H1 (cell line): ENCODE results near the gene RGS6. TPM values are rescaled to one million over a fixed set of nuclear protein-coding genes. Genes with fewer than 3 reads are reported as not detected.

Experiments
- CTCF ChIA-PET: fragments of 300-600 bp; sonication (Branson Sonifier 250); formaldehyde crosslinking; loops from one replicate; lab custom pipeline; 2021; ENCODE audit not compliant: partially characterized antibody; lab: Charles Lee
- POLR2A ChIA-PET: fragments of 300-600 bp; sonication (Branson Sonifier 250); formaldehyde crosslinking; loops from one replicate; lab custom pipeline; 2021; ENCODE audit warnings: inconsistent platforms; ENCODE audit not compliant: partially characterized antibody; lab: Charles Lee
- DNase-seq, 2 experiments: peaks; one replicate each; pipeline versions ENCODE4 v3.0.0 to v3.0.0-alpha.2; 2010 to 2022; ENCODE audit warnings: low spot score in 2 of 2, low read depth in 1 of 2, mixed read lengths in 1 of 2
- FAIRE-seq: peaks from 2 replicates; lab custom pipeline; 2011; peaks lifted over from hg19 to GRCh38; lab: Jason Lieb, UNC
- H2AFZ ChIP-seq: 2 replicates; pipeline ENCODE4 v1.8.1; 2012; ENCODE audit warnings: low read length, inconsistent platforms
- H2AK5ac ChIP-seq: 2 replicates; pipeline ENCODE4 v1.6.1; 2013; ENCODE audit warnings: low read depth, low read length
- H2BK120ac ChIP-seq: replicated peaks from 2 replicates; pipeline ENCODE3; 2013; ENCODE audit warnings: low read depth, low read length, inconsistent platforms
- H2BK12ac ChIP-seq: 2 replicates; pipeline ENCODE4 v1.6.1; 2013; ENCODE audit warnings: low read depth, low read length
- H2BK15ac ChIP-seq: 2 replicates; pipeline ENCODE4 v1.6.1; 2013; ENCODE audit warnings: low read length
- H2BK20ac ChIP-seq: 2 replicates; pipeline ENCODE4 v1.6.1; 2013; ENCODE audit warnings: low read length
- H2BK5ac ChIP-seq: 2 replicates; pipeline ENCODE4 v1.6.1; 2013; ENCODE audit warnings: low read depth, low read length
- H3K14ac ChIP-seq: 2 replicates; pipeline ENCODE4 v1.6.1; 2013; ENCODE audit warnings: inconsistent platforms; ENCODE audit not compliant: insufficient read length
- H3K18ac ChIP-seq: 2 replicates; pipeline ENCODE4 v1.6.1; 2013; ENCODE audit warnings: low read length; ENCODE audit errors: extremely low read depth
- H3K23ac ChIP-seq: 2 replicates; pipeline ENCODE4 v1.6.1; 2013; ENCODE audit warnings: inconsistent platforms; ENCODE audit not compliant: insufficient read length
- H3K23me2 ChIP-seq: 2 replicates; pipeline ENCODE4 v1.6.1; 2013; ENCODE audit warnings: low read depth, low read length
- H3K27ac ChIP-seq: 2 replicates; pipeline ENCODE4 v1.6.1; 2011; ENCODE audit warnings: low read depth, low read length, inconsistent platforms
- H3K27me3 ChIP-seq, 4 experiments: replicated peaks in 1 of 4; 1 replicate in 1 of 4; 2 replicates in 3 of 4; pipeline versions ENCODE4 v1.6.1 to v1.8.1; 2011 to 2013; ENCODE audit warnings: low read length in 3 of 4, mild to moderate bottlenecking in 3 of 4, inconsistent platforms in 2 of 4, mixed read lengths in 2 of 4, moderate library complexity in 1 of 4; ENCODE audit not compliant: control insufficient read depth in 3 of 4, insufficient read depth in 3 of 4; ENCODE audit errors: extremely low read depth in 1 of 4
- H3K36me3 ChIP-seq, 4 experiments: 2 replicates each; pipeline versions ENCODE4 v1.6.1 to v1.8.1; 2011 to 2013; ENCODE audit warnings: mild to moderate bottlenecking in 4 of 4, low read length in 3 of 4, moderate library complexity in 2 of 4, control low read depth in 1 of 4, inconsistent platforms in 1 of 4; ENCODE audit not compliant: insufficient read depth in 4 of 4, control insufficient read depth in 2 of 4
- H3K4ac ChIP-seq: replicated peaks from 2 replicates; pipeline ENCODE3; 2013; ENCODE audit warnings: low read length, low read depth, mixed read lengths, inconsistent platforms; ENCODE audit not compliant: insufficient read length
- H3K4me1 ChIP-seq, 4 experiments: replicated peaks in 1 of 4; 1 replicate in 1 of 4; 2 replicates in 3 of 4; pipeline versions ENCODE4 v1.6.1 to v1.8.1; 2011 to 2013; ENCODE audit warnings: low read length in 3 of 4, inconsistent platforms in 2 of 4, mixed read lengths in 1 of 4; ENCODE audit not compliant: insufficient read depth in 4 of 4, control insufficient read depth in 3 of 4
- H3K4me2 ChIP-seq, 2 experiments: 2 replicates each; pipeline versions ENCODE4 v1.6.1 to v1.8.1; 2011 to 2013; ENCODE audit warnings: low read depth in 2 of 2, low read length in 2 of 2, control low read depth in 1 of 2, inconsistent platforms in 1 of 2, mild to moderate bottlenecking in 1 of 2; ENCODE audit not compliant: insufficient read depth in 1 of 2
- H3K4me3 ChIP-seq, 4 experiments: fragments of 200-600, 300-600 bp in 1 of 4; sonication (generic), shearing (Covaris generic), sonication (Bioruptor Twin) in 1 of 4; 2 replicates each; pipeline versions ENCODE4 v1.5.1 to v1.8.1; 2011 to 2016; ENCODE audit warnings: low read length in 4 of 4, low read depth in 3 of 4, control low read depth in 2 of 4, inconsistent platforms in 2 of 4, mild to moderate bottlenecking in 2 of 4, mixed read lengths in 1 of 4, moderate library complexity in 1 of 4; ENCODE audit not compliant: insufficient read depth in 2 of 4; ENCODE audit errors: extremely low read depth in 1 of 4
- H3K56ac ChIP-seq: replicated peaks from 2 replicates; pipeline ENCODE3; 2013; ENCODE audit warnings: low read depth, mild to moderate bottlenecking, mixed read lengths, low read length, inconsistent platforms; ENCODE audit not compliant: insufficient read length
- H3K79me1 ChIP-seq: 2 replicates; pipeline ENCODE4 v1.6.1; 2013; ENCODE audit warnings: low read depth, low read length, control low read depth
- H3K79me2 ChIP-seq, 2 experiments: 2 replicates each; pipeline versions ENCODE4 v1.6.1 to v1.8.1; 2012 to 2013; ENCODE audit warnings: low read length in 2 of 2, mild to moderate bottlenecking in 2 of 2, inconsistent platforms in 1 of 2; ENCODE audit not compliant: insufficient read depth in 2 of 2, control insufficient read depth in 1 of 2
- H3K9ac ChIP-seq, 4 experiments: replicated peaks in 1 of 4; 1 replicate in 1 of 4; 2 replicates in 3 of 4; pipeline versions ENCODE4 v1.6.1 to v1.8.1; 2011 to 2013; ENCODE audit warnings: low read depth in 3 of 4, low read length in 3 of 4, control low read depth in 2 of 4, mild to moderate bottlenecking in 2 of 4, moderate library complexity in 2 of 4, inconsistent platforms in 1 of 4; ENCODE audit errors: extremely low read depth in 1 of 4
- H3K9me3 ChIP-seq, 2 experiments: 2 replicates each; pipeline versions ENCODE4 v1.6.1 to v1.8.1; 2012 to 2013; ENCODE audit warnings: mild to moderate bottlenecking in 2 of 2, moderate library complexity in 2 of 2, control low read depth in 1 of 2, inconsistent platforms in 1 of 2, low read depth in 1 of 2, low read length in 1 of 2, mixed read lengths in 1 of 2; ENCODE audit not compliant: insufficient read depth in 2 of 2
- H4K20me1 ChIP-seq, 2 experiments: replicated peaks in 1 of 2; 2 replicates each; pipeline versions ENCODE3 to v1.8.1; 2011 to 2013; ENCODE audit warnings: inconsistent platforms in 2 of 2, low read length in 2 of 2, mild to moderate bottlenecking in 1 of 2; ENCODE audit not compliant: insufficient read depth in 2 of 2, control insufficient read depth in 1 of 2
- H4K5ac ChIP-seq: 2 replicates; pipeline ENCODE4 v1.6.1; 2013; ENCODE audit warnings: low read length, low read depth, mixed read lengths, inconsistent platforms; ENCODE audit not compliant: insufficient read length
- H4K8ac ChIP-seq: 2 replicates; pipeline ENCODE4 v1.8.0; 2013; ENCODE audit warnings: mild to moderate bottlenecking, moderate library complexity, low read length, inconsistent platforms; ENCODE audit not compliant: insufficient read depth; ENCODE audit errors: extremely low read depth
- H4K91ac ChIP-seq: replicated peaks from 2 replicates; pipeline ENCODE3; 2013; ENCODE audit warnings: low read length, mixed read lengths, inconsistent platforms; ENCODE audit not compliant: insufficient read length
- BACH1 ChIP-seq: IDR thresholded peaks from 2 replicates; pipeline ENCODE4 v1.6.1; 2012; ENCODE audit warnings: low read length, improper control_type of control experiment
- EZH2 ChIP-seq: fragments of 200-600 bp; sonication (generic); IDR thresholded peaks from 2 replicates; pipeline ENCODE4 v1.7.1; 2012; ENCODE audit warnings: low read depth, mild to moderate bottlenecking, moderate library complexity, low read length, inconsistent platforms; ENCODE audit not compliant: severe bottlenecking
- HDAC2 ChIP-seq, 2 experiments: fragments of 300-600 bp in 1 of 2; sonication (generic) in 1 of 2; IDR thresholded peaks; 2 replicates each; pipeline ENCODE4 v1.6.1; 2011 to 2012; ENCODE audit warnings: low read depth in 2 of 2, low read length in 2 of 2, mild to moderate bottlenecking in 2 of 2, moderate library complexity in 2 of 2, borderline replicate concordance in 1 of 2, inconsistent platforms in 1 of 2
- KDM1A ChIP-seq: fragments of 200-600, 300-600 bp; sonication (generic); IDR thresholded peaks from 2 replicates; pipeline ENCODE4 v1.7.1; 2016; ENCODE audit warnings: mild to moderate bottlenecking, low read length, borderline replicate concordance
- KDM5A ChIP-seq: fragments of 200-600 bp; IDR thresholded peaks from 2 replicates; pipeline ENCODE4 v1.7.1; 2012; ENCODE audit warnings: mild to moderate bottlenecking, low read length, inconsistent platforms, mixed read lengths
- MAFK ChIP-seq: IDR thresholded peaks from 2 replicates; pipeline ENCODE4 v1.6.1; 2012; ENCODE audit warnings: low read depth, mild to moderate bottlenecking, improper control_type of control experiment, low read length
- RAD21 ChIP-seq, 2 experiments: IDR thresholded peaks in 1 of 2; conservative IDR thresholded peaks in 1 of 2; 2 replicates each; pipeline ENCODE4 v1.6.1; 2011; ENCODE audit warnings: low read depth in 2 of 2, low read length in 2 of 2, improper control_type of control experiment in 1 of 2, inconsistent platforms in 1 of 2, mild to moderate bottlenecking in 1 of 2, moderate library complexity in 1 of 2
- SIN3A ChIP-seq, 2 experiments: IDR thresholded peaks in 1 of 2; conservative IDR thresholded peaks in 1 of 2; 2 replicates each; pipeline ENCODE4 v1.6.1; 2011 to 2012; ENCODE audit warnings: low read length in 2 of 2, improper control_type of control experiment in 1 of 2, low read depth in 1 of 2, mild to moderate bottlenecking in 1 of 2
- SIRT6 ChIP-seq: IDR thresholded peaks from one replicate; pipeline ENCODE4 v1.7.1; 2012; ENCODE audit warnings: low read length, inconsistent platforms
- TAF1 ChIP-seq: IDR thresholded peaks from 2 replicates; pipeline ENCODE4 v1.6.1; 2011; ENCODE audit warnings: mild to moderate bottlenecking, low read depth, low read length
- WGBS, 2 experiments: shearing (Covaris generic) in 1 of 2; methylation state at CpG; one replicate each; pipeline versions ENCODE4 v1.1.6 to v1.1.7; 2013 to 2015; ENCODE audit warnings: low lambda C conversion rate in 2 of 2, mixed read lengths in 2 of 2, inconsistent platforms in 1 of 2, low coverage in 1 of 2, missing lambda C conversion rate in 1 of 2; ENCODE audit not compliant: insufficient replicate concordance in 2 of 2, insufficient coverage in 1 of 2, insufficient read length in 1 of 2; ENCODE audit errors: extremely low coverage in 1 of 2, missing lambda C conversion rate in 1 of 2; 5-methylcytosine and 5-hydroxymethylcytosine counted together
- polyA plus RNA-seq, 7 experiments: library from polyadenylated mRNA; depleted of rRNA in 3 of 7; stranded (reverse) in 5 of 7; unstranded in 2 of 7; fragments of >200 nt in 5 of 7; fragments of 200-250 nt in 2 of 7; gene quantifications; 1 replicate in 5 of 7; 2 replicates in 1 of 7; 4 replicates in 1 of 7; pipeline versions ENCODE4 v1.2.1 to v1.2.3, GENCODE V29; 2011 to 2013; ENCODE audit warnings: missing spikeins in 2 of 7, mixed read lengths in 2 of 7
- total RNA-seq: library from RNA; stranded (reverse); fragmentation: NEBNext Ultra II Directional; extraction: Animal tissue kit (Norgen Biotek cat#: 25700); gene quantifications from 2 replicates; pipeline ENCODE4 v1.2.1, GENCODE V29; 2021
- TF ChIP-seq, protein P1 (sequence below): IDR thresholded peaks from 2 replicates; pipeline ENCODE4 v1.6.1; 2011; ENCODE audit warnings: low read length, improper control_type of control experiment

RGS6 gene
- total and polyA plus RNA-seq, 2 of the 8 experiments (the other 6 are each of a cell fraction or from before 2014, with no cell fraction given): 0.26 to 1.1 TPM

DNA sequence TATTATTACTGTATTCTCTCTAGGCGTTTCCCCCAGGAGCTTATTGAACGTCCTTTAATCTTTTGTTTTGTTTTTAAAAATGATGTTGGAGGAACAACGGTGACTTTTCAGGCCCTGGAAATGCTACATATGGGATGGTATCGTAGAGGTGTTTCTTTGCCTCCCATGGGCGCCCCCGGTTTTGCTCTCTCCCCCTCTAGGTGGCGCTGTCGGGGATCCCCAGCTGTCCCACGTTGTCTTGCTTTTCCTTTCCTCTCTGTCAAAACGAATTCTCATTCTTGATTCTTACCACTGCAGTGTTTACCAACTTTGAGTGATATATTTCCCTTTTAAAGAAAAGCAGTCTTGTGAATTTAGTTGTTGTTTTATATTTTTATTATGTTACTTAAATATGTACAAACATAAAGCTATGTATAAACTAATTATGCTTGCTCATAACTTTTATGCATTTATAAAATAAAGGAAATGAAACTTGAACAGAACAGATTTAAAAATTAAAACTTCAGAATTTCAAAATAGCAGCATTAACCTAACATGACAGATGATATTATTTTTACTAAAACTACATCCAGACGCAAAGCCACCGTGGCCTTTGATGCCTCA, 171.9 kb downstream of the RGS6 start:
- Histone ChIP-seq H3K36me3 (no peaks in the 10 kb centered on the region), H3K18ac (no peak overlapping the region), H2BK12ac (no peak overlapping the region), H4K20me1 (no peaks in the 10 kb centered on the region), H3K56ac (no peak overlapping the region), H3K27me3 (no peaks in the 10 kb centered on the region), H2BK15ac (no peak overlapping the region), H4K91ac (no peak overlapping the region), H3K27ac (no peak overlapping the region), H3K14ac (no peak overlapping the region), H3K79me2 (no peaks in the 10 kb centered on the region), H3K9me3 (no peaks in the 10 kb centered on the region), H3K23ac (no peak overlapping the region), H2AK5ac (no peak overlapping the region), H3K4me2 (no peak overlapping the region), H3K4me1 (no peaks in the 10 kb centered on the region), H2AFZ (no peak overlapping the region), H4K5ac (no peak overlapping the region), H3K9ac (no peak overlapping the region), H2BK120ac (no peak overlapping the region), H3K4me3 (no peak overlapping the region), H3K23me2 (no peaks in the 10 kb centered on the region), H2BK5ac (no peak overlapping the region), H2BK20ac (no peak overlapping the region), H4K8ac (no peak overlapping the region), H3K79me1 (no peaks in the 10 kb centered on the region), H3K4ac (no peak overlapping the region)
- ChIA-PET CTCF (interaction anchor here (0.6 to 3.7 kb wide), 38 partner anchors 9 to 890 kb away, joined by 3 to 16 read pairs (median 4); no protein-coding TSS in a partner anchor), POLR2A (no interaction called here)
- WGBS, 2 experiments: 39% methylated on average over 12 of the region's 12 CpGs; no CpG with 5 or more reads in 1 of the 2 experiments
- FAIRE-seq (peak; percentile 48), DNase-seq (peak; percentile 21 to 89)
- TF ChIP-seq EZH2 (no peak), TAF1 (no peak), KDM5A (no peak), MAFK (no peak), RAD21 (IDR thresholded peaks at IDR 0.05 in 1 of 2, conservative IDR thresholded peaks at IDR 0.05 in 1 of 2; ENCODE audit: low read depth in 2 of 2, low read length in 2 of 2) (peak; percentile 63 to 74), BACH1 (no peak), HDAC2 (IDR thresholded peaks at IDR 0.05; ENCODE audit: borderline replicate concordance in 1 of 2, low read depth in 2 of 2, low read length in 2 of 2) (no peak), SIN3A (conservative IDR thresholded peaks at IDR 0.05 in 1 of 2, IDR thresholded peaks at IDR 0.05 in 1 of 2; ENCODE audit: low read depth in 1 of 2, low read length in 2 of 2) (0 out of 4 replicates have a peak, but pooled peaks of 1 of the 2 experiments have one; percentile 38), SIRT6 (no peak), KDM1A (no peak)
- TF ChIP-seq, protein P1, sequence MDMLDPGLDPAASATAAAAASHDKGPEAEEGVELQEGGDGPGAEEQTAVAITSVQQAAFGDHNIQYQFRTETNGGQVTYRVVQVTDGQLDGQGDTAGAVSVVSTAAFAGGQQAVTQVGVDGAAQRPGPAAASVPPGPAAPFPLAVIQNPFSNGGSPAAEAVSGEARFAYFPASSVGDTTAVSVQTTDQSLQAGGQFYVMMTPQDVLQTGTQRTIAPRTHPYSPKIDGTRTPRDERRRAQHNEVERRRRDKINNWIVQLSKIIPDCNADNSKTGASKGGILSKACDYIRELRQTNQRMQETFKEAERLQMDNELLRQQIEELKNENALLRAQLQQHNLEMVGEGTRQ: no peak
